H1 (cell line): ENCODE measurements around the gene MLF2. TPM values are rescaled to one million over a fixed set of nuclear protein-coding genes. Genes with fewer than 3 reads are reported as not detected.
A peak's percentile ranks its signal among the peaks of the same experiment; 100 is the strongest.

Experiments
- CTCF ChIA-PET: fragments of 300-600 bp; sonication (Branson Sonifier 250); formaldehyde crosslinking; loops from one replicate; lab custom pipeline; 2021; ENCODE audit not compliant: partially characterized antibody; lab: Charles Lee
- POLR2A ChIA-PET: fragments of 300-600 bp; sonication (Branson Sonifier 250); formaldehyde crosslinking; loops from one replicate; lab custom pipeline; 2021; ENCODE audit warnings: inconsistent platforms; ENCODE audit not compliant: partially characterized antibody; lab: Charles Lee
- DNase-seq, 2 experiments: peaks; one replicate each; pipeline versions ENCODE4 v3.0.0 to v3.0.0-alpha.2; 2010 to 2022; ENCODE audit warnings: low spot score in 2 of 2, low read depth in 1 of 2, mixed read lengths in 1 of 2
- FAIRE-seq: peaks from 2 replicates; lab custom pipeline; 2011; peaks lifted over from hg19 to GRCh38; lab: Jason Lieb, UNC
- H2AFZ ChIP-seq: 2 replicates; pipeline ENCODE4 v1.8.1; 2012; ENCODE audit warnings: low read length, inconsistent platforms
- H2AK5ac ChIP-seq: 2 replicates; pipeline ENCODE4 v1.6.1; 2013; ENCODE audit warnings: low read depth, low read length
- H2BK120ac ChIP-seq: replicated peaks from 2 replicates; pipeline ENCODE3; 2013; ENCODE audit warnings: low read depth, low read length, inconsistent platforms
- H2BK12ac ChIP-seq: 2 replicates; pipeline ENCODE4 v1.6.1; 2013; ENCODE audit warnings: low read depth, low read length
- H2BK15ac ChIP-seq: 2 replicates; pipeline ENCODE4 v1.6.1; 2013; ENCODE audit warnings: low read length
- H2BK20ac ChIP-seq: 2 replicates; pipeline ENCODE4 v1.6.1; 2013; ENCODE audit warnings: low read length
- H2BK5ac ChIP-seq: 2 replicates; pipeline ENCODE4 v1.6.1; 2013; ENCODE audit warnings: low read depth, low read length
- H3K14ac ChIP-seq: 2 replicates; pipeline ENCODE4 v1.6.1; 2013; ENCODE audit warnings: inconsistent platforms; ENCODE audit not compliant: insufficient read length
- H3K18ac ChIP-seq: 2 replicates; pipeline ENCODE4 v1.6.1; 2013; ENCODE audit warnings: low read length; ENCODE audit errors: extremely low read depth
- H3K23ac ChIP-seq: 2 replicates; pipeline ENCODE4 v1.6.1; 2013; ENCODE audit warnings: inconsistent platforms; ENCODE audit not compliant: insufficient read length
- H3K23me2 ChIP-seq: 2 replicates; pipeline ENCODE4 v1.6.1; 2013; ENCODE audit warnings: low read depth, low read length
- H3K27ac ChIP-seq: 2 replicates; pipeline ENCODE4 v1.6.1; 2011; ENCODE audit warnings: low read depth, low read length, inconsistent platforms
- H3K27me3 ChIP-seq, 4 experiments: replicated peaks in 1 of 4; 1 replicate in 1 of 4; 2 replicates in 3 of 4; pipeline versions ENCODE4 v1.6.1 to v1.8.1; 2011 to 2013; ENCODE audit warnings: low read length in 3 of 4, mild to moderate bottlenecking in 3 of 4, inconsistent platforms in 2 of 4, mixed read lengths in 2 of 4, moderate library complexity in 1 of 4; ENCODE audit not compliant: control insufficient read depth in 3 of 4, insufficient read depth in 3 of 4; ENCODE audit errors: extremely low read depth in 1 of 4
- H3K36me3 ChIP-seq, 4 experiments: 2 replicates each; pipeline versions ENCODE4 v1.6.1 to v1.8.1; 2011 to 2013; ENCODE audit warnings: mild to moderate bottlenecking in 4 of 4, low read length in 3 of 4, moderate library complexity in 2 of 4, control low read depth in 1 of 4, inconsistent platforms in 1 of 4; ENCODE audit not compliant: insufficient read depth in 4 of 4, control insufficient read depth in 2 of 4
- H3K4ac ChIP-seq: replicated peaks from 2 replicates; pipeline ENCODE3; 2013; ENCODE audit warnings: low read length, low read depth, mixed read lengths, inconsistent platforms; ENCODE audit not compliant: insufficient read length
- H3K4me1 ChIP-seq, 4 experiments: replicated peaks in 1 of 4; 1 replicate in 1 of 4; 2 replicates in 3 of 4; pipeline versions ENCODE4 v1.6.1 to v1.8.1; 2011 to 2013; ENCODE audit warnings: low read length in 3 of 4, inconsistent platforms in 2 of 4, mixed read lengths in 1 of 4; ENCODE audit not compliant: insufficient read depth in 4 of 4, control insufficient read depth in 3 of 4
- H3K4me2 ChIP-seq, 2 experiments: 2 replicates each; pipeline versions ENCODE4 v1.6.1 to v1.8.1; 2011 to 2013; ENCODE audit warnings: low read depth in 2 of 2, low read length in 2 of 2, control low read depth in 1 of 2, inconsistent platforms in 1 of 2, mild to moderate bottlenecking in 1 of 2; ENCODE audit not compliant: insufficient read depth in 1 of 2
- H3K4me3 ChIP-seq, 4 experiments: fragments of 200-600, 300-600 bp in 1 of 4; sonication (generic), shearing (Covaris generic), sonication (Bioruptor Twin) in 1 of 4; 2 replicates each; pipeline versions ENCODE4 v1.5.1 to v1.8.1; 2011 to 2016; ENCODE audit warnings: low read length in 4 of 4, low read depth in 3 of 4, control low read depth in 2 of 4, inconsistent platforms in 2 of 4, mild to moderate bottlenecking in 2 of 4, mixed read lengths in 1 of 4, moderate library complexity in 1 of 4; ENCODE audit not compliant: insufficient read depth in 2 of 4; ENCODE audit errors: extremely low read depth in 1 of 4
- H3K56ac ChIP-seq: replicated peaks from 2 replicates; pipeline ENCODE3; 2013; ENCODE audit warnings: low read depth, mild to moderate bottlenecking, mixed read lengths, low read length, inconsistent platforms; ENCODE audit not compliant: insufficient read length
- H3K79me1 ChIP-seq: 2 replicates; pipeline ENCODE4 v1.6.1; 2013; ENCODE audit warnings: low read depth, low read length, control low read depth
- H3K79me2 ChIP-seq, 2 experiments: 2 replicates each; pipeline versions ENCODE4 v1.6.1 to v1.8.1; 2012 to 2013; ENCODE audit warnings: low read length in 2 of 2, mild to moderate bottlenecking in 2 of 2, inconsistent platforms in 1 of 2; ENCODE audit not compliant: insufficient read depth in 2 of 2, control insufficient read depth in 1 of 2
- H3K9ac ChIP-seq, 4 experiments: replicated peaks in 1 of 4; 1 replicate in 1 of 4; 2 replicates in 3 of 4; pipeline versions ENCODE4 v1.6.1 to v1.8.1; 2011 to 2013; ENCODE audit warnings: low read depth in 3 of 4, low read length in 3 of 4, control low read depth in 2 of 4, mild to moderate bottlenecking in 2 of 4, moderate library complexity in 2 of 4, inconsistent platforms in 1 of 4; ENCODE audit errors: extremely low read depth in 1 of 4
- H3K9me3 ChIP-seq, 2 experiments: 2 replicates each; pipeline versions ENCODE4 v1.6.1 to v1.8.1; 2012 to 2013; ENCODE audit warnings: mild to moderate bottlenecking in 2 of 2, moderate library complexity in 2 of 2, control low read depth in 1 of 2, inconsistent platforms in 1 of 2, low read depth in 1 of 2, low read length in 1 of 2, mixed read lengths in 1 of 2; ENCODE audit not compliant: insufficient read depth in 2 of 2
- H4K20me1 ChIP-seq, 2 experiments: replicated peaks in 1 of 2; 2 replicates each; pipeline versions ENCODE3 to v1.8.1; 2011 to 2013; ENCODE audit warnings: inconsistent platforms in 2 of 2, low read length in 2 of 2, mild to moderate bottlenecking in 1 of 2; ENCODE audit not compliant: insufficient read depth in 2 of 2, control insufficient read depth in 1 of 2
- H4K5ac ChIP-seq: 2 replicates; pipeline ENCODE4 v1.6.1; 2013; ENCODE audit warnings: low read length, low read depth, mixed read lengths, inconsistent platforms; ENCODE audit not compliant: insufficient read length
- H4K8ac ChIP-seq: 2 replicates; pipeline ENCODE4 v1.8.0; 2013; ENCODE audit warnings: mild to moderate bottlenecking, moderate library complexity, low read length, inconsistent platforms; ENCODE audit not compliant: insufficient read depth; ENCODE audit errors: extremely low read depth
- H4K91ac ChIP-seq: replicated peaks from 2 replicates; pipeline ENCODE3; 2013; ENCODE audit warnings: low read length, mixed read lengths, inconsistent platforms; ENCODE audit not compliant: insufficient read length
- CHD1 ChIP-seq: IDR thresholded peaks from 2 replicates; pipeline ENCODE4 v1.6.1; 2012; ENCODE audit warnings: low read depth, low read length, improper control_type of control experiment
- CHD2 ChIP-seq: IDR thresholded peaks from 2 replicates; pipeline ENCODE4 v1.6.1; 2012; ENCODE audit warnings: low read length, improper control_type of control experiment
- CTBP2 ChIP-seq: IDR thresholded peaks from 2 replicates; pipeline ENCODE4 v1.7.0; 2011; ENCODE audit warnings: borderline replicate concordance, mild to moderate bottlenecking, moderate library complexity, mixed read lengths, low read length; ENCODE audit not compliant: insufficient read depth, insufficient read length
- EGR1 ChIP-seq: IDR thresholded peaks from 2 replicates; pipeline ENCODE4 v1.6.1; 2011; ENCODE audit warnings: low read depth, low read length, borderline replicate concordance
- EP300 ChIP-seq, 2 experiments: IDR thresholded peaks; 1 replicate in 1 of 2; 2 replicates in 1 of 2; pipeline ENCODE4 v1.6.1; 2011 to 2012; ENCODE audit warnings: low read depth in 2 of 2, low read length in 2 of 2, mild to moderate bottlenecking in 2 of 2, borderline replicate concordance in 1 of 2, inconsistent platforms in 1 of 2, moderate library complexity in 1 of 2
- PHF8 ChIP-seq: fragments of 200-600 bp; sonication (generic); conservative IDR thresholded peaks from 2 replicates; pipeline ENCODE4 v1.7.1; 2012; ENCODE audit warnings: low read depth, mild to moderate bottlenecking, inconsistent platforms, low read length, moderate library complexity
- RBBP5 ChIP-seq: IDR thresholded peaks from 2 replicates; pipeline ENCODE4 v1.7.1; 2012; ENCODE audit warnings: low read depth, mild to moderate bottlenecking, inconsistent platforms, low read length, moderate library complexity, borderline replicate concordance
- SUZ12 ChIP-seq: fragments of 200-600 bp; sonication (generic); IDR thresholded peaks from 2 replicates; pipeline ENCODE4 v1.6.1; 2012; ENCODE audit warnings: mild to moderate bottlenecking, inconsistent platforms, low read length, moderate library complexity, mixed read lengths
- TAF1 ChIP-seq: IDR thresholded peaks from 2 replicates; pipeline ENCODE4 v1.6.1; 2011; ENCODE audit warnings: mild to moderate bottlenecking, low read depth, low read length
- ZNF274 ChIP-seq: IDR thresholded peaks from 2 replicates; pipeline ENCODE4 v1.7.0; 2012; ENCODE audit warnings: low read length, borderline replicate concordance; ENCODE audit errors: extremely low read depth
- WGBS, 2 experiments: shearing (Covaris generic) in 1 of 2; methylation state at CpG; one replicate each; pipeline versions ENCODE4 v1.1.6 to v1.1.7; 2013 to 2015; ENCODE audit warnings: low lambda C conversion rate in 2 of 2, mixed read lengths in 2 of 2, inconsistent platforms in 1 of 2, low coverage in 1 of 2, missing lambda C conversion rate in 1 of 2; ENCODE audit not compliant: insufficient replicate concordance in 2 of 2, insufficient coverage in 1 of 2, insufficient read length in 1 of 2; ENCODE audit errors: extremely low coverage in 1 of 2, missing lambda C conversion rate in 1 of 2; 5-methylcytosine and 5-hydroxymethylcytosine counted together
- polyA plus RNA-seq, 7 experiments: library from polyadenylated mRNA; depleted of rRNA in 3 of 7; stranded (reverse) in 5 of 7; unstranded in 2 of 7; fragments of >200 nt in 5 of 7; fragments of 200-250 nt in 2 of 7; gene quantifications; 1 replicate in 5 of 7; 2 replicates in 1 of 7; 4 replicates in 1 of 7; pipeline versions ENCODE4 v1.2.1 to v1.2.3, GENCODE V29; 2011 to 2013; ENCODE audit warnings: missing spikeins in 2 of 7, mixed read lengths in 2 of 7
- total RNA-seq: library from RNA; stranded (reverse); fragmentation: NEBNext Ultra II Directional; extraction: Animal tissue kit (Norgen Biotek cat#: 25700); gene quantifications from 2 replicates; pipeline ENCODE4 v1.2.1, GENCODE V29; 2021

The MLF2 gene
- total and polyA plus RNA-seq, 2 of the 8 experiments (the other 6 are each of a cell fraction or from before 2014, with no cell fraction given), result 229 to 401 TPM

GRCh38 chr12:6722863-6723262 lies 30.1 kb downstream of the MLF2 start:
- FAIRE-seq, result no peak
- Histone ChIP-seq H3K4ac (no peak overlapping the region), H3K4me2 (peak overlapping the region; percentile 79; a peak in 2 of 4 replicates), H3K9ac (no peak overlapping the region), H2BK20ac (no peak overlapping the region), H3K36me3 (peaks cover 0 to 2% (median 0%) of the 10 kb centered on the region in 4 experiments; a peak in 3 of 8 replicates), H3K27ac (no peak overlapping the region), H3K79me2 (peaks cover 0 to 3% of the 10 kb centered on the region in 2 experiments; a peak in 1 of 4 replicates), H3K14ac (no peak overlapping the region), H4K5ac (no peak overlapping the region), H2AFZ (no peak overlapping the region), H2BK15ac (no peak overlapping the region), H3K4me1 (peaks cover 0 to 2% (median under 1%) of the 10 kb centered on the region in 4 experiments; a peak in 3 of 7 replicates), H3K23me2 (peaks cover 8% of the 10 kb centered on the region), H3K23ac (no peak overlapping the region), H4K20me1 (no peaks in the 10 kb centered on the region), H4K91ac (peak overlapping the region; percentile 74), H2AK5ac (no peak overlapping the region), H2BK12ac (no peak overlapping the region), H4K8ac (no peak overlapping the region), H2BK120ac (no peak overlapping the region), H3K56ac (no peak overlapping the region), H3K27me3 (no peaks in the 10 kb centered on the region; a peak in 2 of 7 replicates), H3K18ac (no peak overlapping the region), H3K79me1 (no peaks in the 10 kb centered on the region; the same call in 1 of the 2 replicates), H3K9me3 (no peaks in the 10 kb centered on the region), H3K4me3 (peak overlapping the region in 1 of 4 experiments; percentile 80; a peak in 2 of 8 replicates), H2BK5ac (no peak overlapping the region)
- CTCF ChIA-PET, result interaction anchor here (1.0 to 2.6 kb wide), 9 partner anchors 13 to 158 kb away, joined by 3 to 13 read pairs (median 7); partner anchors contain the start of gene MLF2
- no peak for DNase-seq
- POLR2A ChIA-PET, result interaction anchor here (0.8 to 4.8 kb wide), 5 partner anchors 30 to 130 kb away, joined by 3 to 25 read pairs (median 5); partner anchors contain the start of genes MLF2, USP5 and ZNF384
- WGBS, 2 experiments, result 87% methylated on average over 3 of the region's 3 CpGs; no CpG with 5 or more reads in 1 of the 2 experiments
- TF ChIP-seq CHD1 (no peak), RBBP5 (no peak), CHD2 (no peak), CTBP2 (no peak), EGR1 (no peak), EP300 (IDR thresholded peaks at IDR 0.05; ENCODE audit: borderline replicate concordance in 1 of 2, low read depth in 2 of 2, low read length in 2 of 2) (no peak), ZNF274 (no peak), SUZ12 (no peak), PHF8 (no peak), TAF1 (no peak)
- TF ChIP-seq, all 59 proteins: peak for 0
